Measurements from ENCODE around the gene GRID2.

DNA sequence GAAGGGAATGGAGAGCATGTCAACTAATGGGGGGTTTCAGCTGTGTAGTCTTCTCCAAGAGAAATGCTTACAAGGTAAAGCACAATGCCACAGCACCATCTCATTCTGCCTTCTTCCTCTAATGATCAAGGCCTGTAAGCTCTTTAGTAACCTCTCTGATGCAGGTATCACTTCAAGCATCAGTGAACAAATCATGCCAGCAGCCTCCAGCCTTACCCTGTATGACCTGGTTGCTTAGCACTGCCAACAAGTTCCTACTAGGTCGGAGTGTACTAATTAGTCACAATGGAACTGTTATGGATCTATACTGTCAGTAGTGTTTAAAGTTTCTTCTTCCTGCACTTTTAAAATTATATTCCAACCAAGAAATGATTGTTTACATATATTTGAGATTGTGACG lies 197.7 kb downstream of the GRID2 start:
- TF ChIP-seq, protein P1, sequence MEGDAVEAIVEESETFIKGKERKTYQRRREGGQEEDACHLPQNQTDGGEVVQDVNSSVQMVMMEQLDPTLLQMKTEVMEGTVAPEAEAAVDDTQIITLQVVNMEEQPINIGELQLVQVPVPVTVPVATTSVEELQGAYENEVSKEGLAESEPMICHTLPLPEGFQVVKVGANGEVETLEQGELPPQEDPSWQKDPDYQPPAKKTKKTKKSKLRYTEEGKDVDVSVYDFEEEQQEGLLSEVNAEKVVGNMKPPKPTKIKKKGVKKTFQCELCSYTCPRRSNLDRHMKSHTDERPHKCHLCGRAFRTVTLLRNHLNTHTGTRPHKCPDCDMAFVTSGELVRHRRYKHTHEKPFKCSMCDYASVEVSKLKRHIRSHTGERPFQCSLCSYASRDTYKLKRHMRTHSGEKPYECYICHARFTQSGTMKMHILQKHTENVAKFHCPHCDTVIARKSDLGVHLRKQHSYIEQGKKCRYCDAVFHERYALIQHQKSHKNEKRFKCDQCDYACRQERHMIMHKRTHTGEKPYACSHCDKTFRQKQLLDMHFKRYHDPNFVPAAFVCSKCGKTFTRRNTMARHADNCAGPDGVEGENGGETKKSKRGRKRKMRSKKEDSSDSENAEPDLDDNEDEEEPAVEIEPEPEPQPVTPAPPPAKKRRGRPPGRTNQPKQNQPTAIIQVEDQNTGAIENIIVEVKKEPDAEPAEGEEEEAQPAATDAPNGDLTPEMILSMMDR (IDR thresholded peaks at IDR 0.05): no peak
- TF ChIP-seq ZFX (IDR thresholded peaks at IDR 0.05; ENCODE audit: borderline replicate concordance): no peak
